Ovary (tissue), 9 donors: Measurements from ENCODE around the gene MOSMO. TPM values are rescaled to one million over a fixed set of nuclear protein-coding genes. Genes with fewer than 3 reads are reported as not detected.
A peak's percentile ranks its signal among the peaks of the same experiment; 100 is the strongest.

Experiments used
- DNase-seq, 5 donors: peaks; one replicate each; pipeline ENCODE4 v3.0.0-alpha.2; 2019 to 2020
- H3K27ac ChIP-seq, 2 donors: fragments of 200-600 bp; one replicate each; pipeline versions ENCODE4 v1.5.1 to v1.8.0; 2019 to 2022
- H3K27me3 ChIP-seq: fragments of 200-600 bp; one replicate; pipeline ENCODE4 v1.8.0; 2022
- H3K36me3 ChIP-seq: fragments of 200-600 bp; sonication (generic); one replicate; pipeline ENCODE4 v1.5.1; 2019
- H3K4me1 ChIP-seq: one replicate; pipeline ENCODE4 v1.8.1; 2013; ENCODE audit warnings: mild to moderate bottlenecking, moderate library complexity; ENCODE audit not compliant: insufficient read depth
- H3K4me3 ChIP-seq: fragments of 200-600 bp; sonication (generic); one replicate; pipeline ENCODE4 v1.5.1; 2017
- H3K9me3 ChIP-seq, 2 donors: fragments of 200-600 bp in 1 of 2; sonication (generic) in 1 of 2; one replicate each; pipeline versions ENCODE4 v1.5.1 to v1.8.1; 2013 to 2019; ENCODE audit warnings: mild to moderate bottlenecking in 1 of 2, moderate library complexity in 1 of 2
- EP300 ChIP-seq: sonication (generic); formaldehyde crosslinking; IDR thresholded peaks from one replicate; pipeline ENCODE4 v1.6.1; 2017; ENCODE audit warnings: antibody characterized with exemption
- POLR2A ChIP-seq: fragments of 450-650 bp; IDR thresholded peaks from one replicate; pipeline ENCODE4 v1.6.1; 2017; ENCODE audit warnings: antibody characterized with exemption, mild to moderate bottlenecking, moderate library complexity
- WGBS, 3 donors: extraction: QIAGEN DNeasy Blood & Tissue Kit in 1 of 3; methylation state at CpG; one replicate each; pipeline versions ENCODE4 v1.1.5 to v1.1.7; 2013 to 2017; 5-methylcytosine and 5-hydroxymethylcytosine counted together
- intact Hi-C, 4 donors: fragments of 100-400 bp; cut with DNase I; formaldehyde crosslinking; loops; one replicate each; pipeline versions ENCODE4 v1.11.0 to v1.15.1; 2022 to 2023
- polyA plus RNA-seq, 2 donors: library from polyadenylated mRNA; stranded (reverse); fragments of 200-250 nt in 1 of 2; fragments of 350-450 nt in 1 of 2; fragmentation: Illumina TruSeq in 1 of 2; extraction: RNeasy Lipid Tissue Mini Kit (QIAGEN cat#74804) in 1 of 2; gene quantifications; one replicate each; pipeline ENCODE4 v1.2.3, GENCODE V29; 2013 to 2014
- total RNA-seq, 7 donors: library from RNA; depleted of rRNA in 2 of 7; stranded (reverse); fragments of >200 nt in 2 of 7; fragmentation: NEBNext Ultra II Directional in 3 of 7; extraction: Animal tissue kit (Norgen Biotek cat#: 25700) in 3 of 7; gene quantifications; one replicate each; pipeline versions ENCODE4 v1.1.0 to v1.2.4, GENCODE V29; 2016 to 2023
- TF ChIP-seq, protein P1 (sequence below), 3 donors: fragments of 450-650 bp in 2 of 3; fragments of 200-600 bp in 1 of 3; IDR thresholded peaks; one replicate each; pipeline versions ENCODE4 v1.5.1 to v1.8.0; 2016 to 2022; ENCODE audit warnings: antibody characterized with exemption in 3 of 3, mild to moderate bottlenecking in 1 of 3
- donor health status: DM: no; HTN: no; CAD: no; lungs with moderate emphysema.
- donor health status: DM: no; HTN: no; CAD: no.
- donor health status: Bipolar disorder and iron deficiency.
- donor health status: DM: yes; HTN: yes; CAD: no.
- donor health status: DM: no; HTN: no; CAD: no.
- donor health status: DM: yes; HTN: yes; CAD: no.

Gene MOSMO
- total and polyA plus RNA-seq, 9 donors = 11.6 to 33.3 (median 18.2) TPM

DNA sequence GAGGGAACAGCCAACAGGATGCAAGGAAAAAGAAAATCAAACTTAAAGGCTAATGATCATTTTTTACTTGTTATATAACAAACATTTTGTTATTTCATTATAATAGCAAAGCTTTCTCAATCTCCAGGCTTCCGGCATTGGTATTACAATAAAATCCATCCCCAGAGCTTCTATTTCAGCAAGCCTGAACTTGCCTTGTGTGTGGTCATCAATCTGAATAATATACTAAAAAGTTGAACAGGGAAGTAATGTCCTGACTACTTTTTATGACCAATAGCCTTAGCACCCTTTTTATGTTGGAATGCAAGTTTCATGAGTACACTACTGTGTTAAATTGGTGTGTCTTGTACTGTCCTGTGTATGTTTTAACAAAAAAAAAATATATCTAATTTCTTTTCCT is 57.3 kb downstream of the MOSMO start:
- WGBS, 3 donors = 95 to 100% (median 97%) methylated on average over 1 of the region's 1 CpG
- H3K36me3 ChIP-seq = no peaks in the 10 kb centered on the region
- DNase-seq = no peak
- H3K4me3 ChIP-seq = no peak overlapping the region
- H3K9me3 ChIP-seq = no peaks in the 10 kb centered on the region
- H3K27ac ChIP-seq = no peak overlapping the region
- H3K27me3 ChIP-seq = no peaks in the 10 kb centered on the region
- TF ChIP-seq EP300 (no peak), POLR2A (no peak)
- TF ChIP-seq, protein P1, sequence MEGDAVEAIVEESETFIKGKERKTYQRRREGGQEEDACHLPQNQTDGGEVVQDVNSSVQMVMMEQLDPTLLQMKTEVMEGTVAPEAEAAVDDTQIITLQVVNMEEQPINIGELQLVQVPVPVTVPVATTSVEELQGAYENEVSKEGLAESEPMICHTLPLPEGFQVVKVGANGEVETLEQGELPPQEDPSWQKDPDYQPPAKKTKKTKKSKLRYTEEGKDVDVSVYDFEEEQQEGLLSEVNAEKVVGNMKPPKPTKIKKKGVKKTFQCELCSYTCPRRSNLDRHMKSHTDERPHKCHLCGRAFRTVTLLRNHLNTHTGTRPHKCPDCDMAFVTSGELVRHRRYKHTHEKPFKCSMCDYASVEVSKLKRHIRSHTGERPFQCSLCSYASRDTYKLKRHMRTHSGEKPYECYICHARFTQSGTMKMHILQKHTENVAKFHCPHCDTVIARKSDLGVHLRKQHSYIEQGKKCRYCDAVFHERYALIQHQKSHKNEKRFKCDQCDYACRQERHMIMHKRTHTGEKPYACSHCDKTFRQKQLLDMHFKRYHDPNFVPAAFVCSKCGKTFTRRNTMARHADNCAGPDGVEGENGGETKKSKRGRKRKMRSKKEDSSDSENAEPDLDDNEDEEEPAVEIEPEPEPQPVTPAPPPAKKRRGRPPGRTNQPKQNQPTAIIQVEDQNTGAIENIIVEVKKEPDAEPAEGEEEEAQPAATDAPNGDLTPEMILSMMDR (IDR thresholded peaks at IDR 0.05) = no peak
- intact Hi-C loops = no loop called here
- H3K4me1 ChIP-seq = peaks cover 7% of the 10 kb centered on the region

DNA sequence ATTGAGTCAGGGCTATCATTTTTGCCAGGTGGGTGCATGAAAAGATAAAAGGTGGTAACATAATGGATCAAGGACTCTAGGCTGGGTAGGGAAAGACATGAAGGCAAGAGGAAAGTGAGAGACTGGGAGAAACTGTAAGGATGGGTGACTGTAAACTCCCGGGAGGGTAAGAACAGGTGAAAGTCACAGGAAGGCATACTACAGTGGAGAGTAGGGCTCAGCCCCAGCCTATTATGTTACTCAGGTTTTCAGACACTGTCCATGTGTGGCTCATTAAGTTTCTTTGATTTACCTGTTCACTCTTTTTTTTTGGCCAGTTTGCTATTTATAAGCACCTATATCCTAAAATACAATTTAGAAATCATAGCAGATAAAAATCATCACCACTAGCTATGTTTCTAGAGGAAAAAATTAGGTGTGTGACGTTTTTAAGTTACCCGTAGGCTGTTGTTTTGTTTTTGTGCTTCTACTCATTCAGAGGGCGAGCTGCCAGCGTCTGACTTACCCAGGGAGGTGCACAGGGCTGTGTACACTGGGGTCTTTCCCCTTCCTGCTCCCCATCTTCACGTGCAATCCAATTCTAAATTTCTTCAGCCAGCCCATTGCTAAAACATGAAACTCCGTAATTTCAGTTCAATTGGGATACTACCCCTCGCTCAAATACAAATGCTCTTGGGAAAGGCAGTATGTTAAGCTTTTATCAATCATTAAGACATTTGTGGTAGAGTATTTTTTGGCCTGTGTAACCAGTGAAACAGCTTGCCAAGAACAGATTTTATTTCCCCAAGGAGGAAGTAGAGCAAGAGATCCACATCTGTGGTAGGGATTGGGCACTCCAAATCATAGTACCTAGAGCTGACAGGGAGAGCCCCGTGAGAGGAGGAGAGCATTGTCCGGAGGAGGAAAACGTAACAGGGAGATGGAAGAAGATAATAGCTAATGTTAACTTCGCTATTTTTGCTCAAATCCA is 62.7 kb downstream of the MOSMO start:
- H3K27me3 ChIP-seq = no peaks in the 10 kb centered on the region

DNA sequence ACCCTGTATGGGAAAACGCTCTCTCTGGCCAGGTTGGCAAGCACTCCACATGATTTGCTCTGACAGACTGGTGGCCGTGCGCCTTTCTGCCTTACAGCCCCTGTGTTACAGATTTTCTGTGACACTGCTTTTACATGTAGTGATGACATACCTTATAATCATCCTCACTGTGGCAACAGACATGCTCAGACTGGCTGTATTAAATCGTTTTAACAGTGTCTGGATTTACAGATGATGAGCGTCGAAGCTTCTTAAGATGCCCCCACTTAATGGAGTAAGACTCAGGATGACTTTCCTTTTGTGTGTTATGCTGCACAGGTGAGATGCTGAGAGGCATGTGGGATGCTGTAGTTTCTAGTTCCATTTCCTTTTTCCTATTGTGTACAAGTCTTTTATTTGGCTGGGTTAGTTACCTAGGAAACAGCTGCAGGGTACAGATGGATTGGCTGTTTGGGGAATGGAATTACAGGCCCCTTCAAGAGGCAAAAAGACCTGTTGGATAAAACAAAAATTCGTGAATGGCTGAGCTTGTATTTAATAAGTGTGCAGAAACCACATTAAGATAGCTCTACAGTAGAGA is 63.5 kb downstream of the MOSMO start:
- 82 to 85% (median 83%) methylated on average over 7 of the region's 7 CpGs for WGBS, 3 donors
- intact Hi-C loops = loop anchor here in 2 of 4 donors (10.0 kb wide), 3 partner anchors 67 to 233 kb away; partner anchors contain the start of genes MOSMO (in 1 of the 2) and PDZD9 (in 1 of the 2)
- Histone ChIP-seq H3K27ac (no peak overlapping the region), H3K4me1 (peaks cover 15% of the 10 kb centered on the region), H3K36me3 (no peaks in the 10 kb centered on the region), H3K9me3 (no peaks in the 10 kb centered on the region), H3K4me3 (no peak overlapping the region), H3K27me3 (no peaks in the 10 kb centered on the region)
- TF ChIP-seq EP300 = no peak
- TF ChIP-seq, protein P1 (IDR thresholded peaks at IDR 0.05) = no peak
- no peak for TF ChIP-seq POLR2A
- DNase-seq = no peak

More for the DNA sequence above, 62.7 kb downstream of the MOSMO start:
- Histone ChIP-seq H3K4me3 (no peak overlapping the region), H3K9me3 (no peaks in the 10 kb centered on the region), H3K36me3 (no peaks in the 10 kb centered on the region), H3K27ac (no peak overlapping the region), H3K4me1 (peaks cover 15% of the 10 kb centered on the region)
- intact Hi-C loops = loop anchor here in 2 of 4 donors (10.0 kb wide), 3 partner anchors 66 to 234 kb away; partner anchors contain the start of genes MOSMO (in 1 of the 2) and PDZD9 (in 1 of the 2)
- DNase-seq = peak; percentile 11 to 53 (median 29)
- no peak for TF ChIP-seq POLR2A
- TF ChIP-seq, protein P1 (IDR thresholded peaks at IDR 0.05) = no peak
- TF ChIP-seq EP300 = no peak
- 38 to 39% (median 38%) methylated on average over 12 of the region's 12 CpGs for WGBS, 3 donors

DNA sequence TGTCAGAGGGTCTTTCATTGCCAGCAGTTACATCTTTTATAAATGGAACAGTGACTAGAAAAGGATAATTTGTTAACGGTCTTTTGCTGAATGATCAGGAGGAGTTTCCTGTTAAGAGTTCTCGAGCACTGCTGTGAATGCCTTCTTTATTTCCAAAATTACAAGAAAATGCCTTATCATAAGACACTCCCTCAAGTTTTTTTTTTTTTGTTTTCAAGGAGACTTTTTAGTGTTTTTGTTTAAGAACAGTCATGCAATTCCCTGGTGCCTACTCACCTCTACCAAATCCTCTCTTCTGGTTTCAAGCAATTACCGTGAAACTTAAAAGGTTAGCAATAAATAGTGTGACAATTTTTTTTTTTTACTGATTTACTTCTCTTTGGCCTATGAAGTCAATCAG is 65.4 kb downstream of the MOSMO start:
- intact Hi-C loops = loop anchor here in 2 of 4 donors (10.0 kb wide), 3 partner anchors 69 to 231 kb away; partner anchors contain the start of genes MOSMO (in 1 of the 2) and PDZD9 (in 1 of the 2)
- Histone ChIP-seq H3K4me1 (peaks cover 16% of the 10 kb centered on the region), H3K9me3 (no peaks in the 10 kb centered on the region), H3K27ac (no peak overlapping the region), H3K36me3 (no peaks in the 10 kb centered on the region), H3K4me3 (no peak overlapping the region), H3K27me3 (no peaks in the 10 kb centered on the region)
- 15 to 18% (median 17%) methylated on average over 3 of the region's 3 CpGs for WGBS, 3 donors
- DNase-seq = no peak
- TF ChIP-seq, protein P1 (IDR thresholded peaks at IDR 0.05) = no peak
- TF ChIP-seq EP300 = no peak
- TF ChIP-seq POLR2A = no peak
